Thyroid gland (tissue), 4 donors: ENCODE results near the gene VSIG10. TPM values are rescaled to one million over a fixed set of nuclear protein-coding genes. Genes with fewer than 3 reads are reported as not detected.

Experiments used
- DNase-seq, 2 donors: peaks; one replicate each; pipeline ENCODE4 v3.0.0-alpha.2; 2019
- H3K27ac ChIP-seq, 3 donors: fragments of 200-600 bp; sonication (generic); 1 replicate in 2 of 3; 2 replicates in 1 of 3; pipeline ENCODE4 v1.5.1; 2016 to 2019; ENCODE audit warnings: mild to moderate bottlenecking in 1 of 3, moderate library complexity in 1 of 3
- H3K27me3 ChIP-seq: fragments of 200-600 bp; sonication (generic); one replicate; pipeline ENCODE4 v1.5.1; 2019
- H3K36me3 ChIP-seq, 2 donors: fragments of 200-600 bp; sonication (generic); one replicate each; pipeline ENCODE4 v1.5.1; 2016 to 2019
- H3K4me1 ChIP-seq, 2 donors: fragments of 200-600 bp; sonication (generic); one replicate each; pipeline ENCODE4 v1.5.1; 2017 to 2019
- H3K4me3 ChIP-seq, 3 donors: fragments of 200-600 bp; sonication (generic); replicated peaks in 1 of 3; 1 replicate in 2 of 3; 2 replicates in 1 of 3; pipeline ENCODE4 v1.5.1; 2016; ENCODE audit warnings: mild to moderate bottlenecking in 1 of 3
- H3K9me3 ChIP-seq: fragments of 200-600 bp; sonication (generic); one replicate; pipeline ENCODE4 v1.5.1; 2017
- POLR2A ChIP-seq, 2 donors: fragments of 450-650 bp; IDR thresholded peaks; one replicate each; pipeline ENCODE4 v1.6.1; 2017; ENCODE audit warnings: antibody characterized with exemption in 2 of 2, mild to moderate bottlenecking in 2 of 2, moderate library complexity in 1 of 2
- WGBS, 2 donors: methylation state at CpG; one replicate each; pipeline ENCODE4 v1.1.5; 2017; 5-methylcytosine and 5-hydroxymethylcytosine counted together
- intact Hi-C: fragments of 100-400 bp; cut with DNase I; formaldehyde crosslinking; loops from one replicate; pipeline ENCODE4 v1.15.1; 2023
- total RNA-seq, 4 donors: library from RNA; depleted of rRNA; stranded (reverse); fragments of >200 nt; gene quantifications; one replicate each; pipeline ENCODE4 v1.2.3, GENCODE V29; 2016
- TF ChIP-seq, protein P1 (sequence below), 6 experiments: fragments of 200-600 bp in 3 of 6; fragments of 450-650 bp in 3 of 6; sonication (generic) in 3 of 6; IDR thresholded peaks; one replicate each; pipeline ENCODE4 v1.5.1; 2016 to 2019; ENCODE audit warnings: antibody characterized with exemption in 6 of 6, mild to moderate bottlenecking in 2 of 6, inconsistent platforms in 1 of 6, moderate library complexity in 1 of 6

VSIG10 gene
- total RNA-seq, 4 donors from 2014 or later: 62.0 to 93.7 (median 76.6) TPM

DNA sequence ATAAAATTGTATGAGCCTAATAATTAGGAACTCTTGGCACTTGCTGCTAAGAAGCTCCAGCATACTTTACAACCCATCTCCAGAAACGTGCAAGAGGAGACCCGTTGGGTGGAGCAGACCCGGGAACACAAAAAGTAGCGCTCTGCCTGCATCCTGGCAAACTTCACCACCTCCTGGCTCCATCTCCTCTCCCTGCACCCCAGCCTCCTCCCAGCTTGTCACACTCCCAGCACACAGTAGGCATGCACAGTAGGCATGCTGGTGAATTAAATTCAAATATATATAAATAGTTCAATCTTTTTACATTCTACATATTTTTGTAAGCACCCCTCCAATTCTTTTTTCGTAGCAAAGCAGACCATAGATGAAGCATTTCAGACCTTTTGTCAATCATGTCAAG lies 1.2 kb downstream of the VSIG10 start:
- no peak for DNase-seq
- H3K9me3 ChIP-seq: no peaks in the 10 kb centered on the region
- WGBS, 2 donors: 23 to 29% methylated on average over 5 of the region's 5 CpGs
- H3K4me3 ChIP-seq: peak overlapping the region; percentile 12 to 98 (median 70)
- TF ChIP-seq, protein P1, sequence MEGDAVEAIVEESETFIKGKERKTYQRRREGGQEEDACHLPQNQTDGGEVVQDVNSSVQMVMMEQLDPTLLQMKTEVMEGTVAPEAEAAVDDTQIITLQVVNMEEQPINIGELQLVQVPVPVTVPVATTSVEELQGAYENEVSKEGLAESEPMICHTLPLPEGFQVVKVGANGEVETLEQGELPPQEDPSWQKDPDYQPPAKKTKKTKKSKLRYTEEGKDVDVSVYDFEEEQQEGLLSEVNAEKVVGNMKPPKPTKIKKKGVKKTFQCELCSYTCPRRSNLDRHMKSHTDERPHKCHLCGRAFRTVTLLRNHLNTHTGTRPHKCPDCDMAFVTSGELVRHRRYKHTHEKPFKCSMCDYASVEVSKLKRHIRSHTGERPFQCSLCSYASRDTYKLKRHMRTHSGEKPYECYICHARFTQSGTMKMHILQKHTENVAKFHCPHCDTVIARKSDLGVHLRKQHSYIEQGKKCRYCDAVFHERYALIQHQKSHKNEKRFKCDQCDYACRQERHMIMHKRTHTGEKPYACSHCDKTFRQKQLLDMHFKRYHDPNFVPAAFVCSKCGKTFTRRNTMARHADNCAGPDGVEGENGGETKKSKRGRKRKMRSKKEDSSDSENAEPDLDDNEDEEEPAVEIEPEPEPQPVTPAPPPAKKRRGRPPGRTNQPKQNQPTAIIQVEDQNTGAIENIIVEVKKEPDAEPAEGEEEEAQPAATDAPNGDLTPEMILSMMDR (IDR thresholded peaks at IDR 0.05): no peak
- TF ChIP-seq POLR2A (IDR thresholded peaks at IDR 0.05): no peak
- no peaks in the 10 kb centered on the region for H3K36me3 ChIP-seq
- intact Hi-C loops: loop anchor here (5.0 kb wide), 1 partner anchor 40 kb away; the partner anchor contains the start of gene WSB2
- peaks cover 10 to 15% of the 10 kb centered on the region in 2 donors for H3K4me1 ChIP-seq
- H3K27ac ChIP-seq: peak overlapping the region in 2 of 3 donors; percentile 76 to 96
- no peaks in the 10 kb centered on the region for H3K27me3 ChIP-seq

DNA sequence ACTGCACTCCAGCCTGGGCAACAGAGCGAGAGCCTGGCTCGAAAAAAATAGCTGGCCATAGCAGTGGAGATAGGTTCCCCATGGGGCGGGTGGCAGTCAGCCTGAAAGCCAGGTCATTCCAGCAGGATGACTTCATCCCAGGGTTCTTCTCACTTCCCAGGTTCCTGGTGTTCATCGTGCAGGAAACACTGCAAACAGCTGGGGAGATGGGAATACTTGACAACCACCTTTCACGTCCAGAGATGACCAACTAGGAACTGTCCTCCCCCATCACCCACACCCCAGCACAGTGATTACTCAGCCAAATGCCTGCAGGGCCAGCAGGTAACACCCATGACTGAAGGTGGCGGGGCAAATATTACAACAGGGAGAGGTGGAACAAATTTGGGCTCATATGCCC lies 1.7 kb downstream of the VSIG10 start:
- Histone ChIP-seq H3K9me3 (no peaks in the 10 kb centered on the region), H3K4me3 (no peak overlapping the region), H3K36me3 (no peaks in the 10 kb centered on the region), H3K4me1 (peaks cover 8 to 11% of the 10 kb centered on the region in 2 donors), H3K27me3 (no peaks in the 10 kb centered on the region), H3K27ac (no peak overlapping the region)
- DNase-seq: peak in 1 of 2 donors; percentile 11
- TF ChIP-seq POLR2A (IDR thresholded peaks at IDR 0.05): no peak
- TF ChIP-seq, protein P1 (IDR thresholded peaks at IDR 0.05): no peak
- intact Hi-C loops: loop anchor here (5.0 kb wide), 1 partner anchor 40 kb away; the partner anchor contains the start of gene WSB2
- WGBS, 2 donors: 83 to 92% methylated on average over 6 of the region's 6 CpGs

DNA sequence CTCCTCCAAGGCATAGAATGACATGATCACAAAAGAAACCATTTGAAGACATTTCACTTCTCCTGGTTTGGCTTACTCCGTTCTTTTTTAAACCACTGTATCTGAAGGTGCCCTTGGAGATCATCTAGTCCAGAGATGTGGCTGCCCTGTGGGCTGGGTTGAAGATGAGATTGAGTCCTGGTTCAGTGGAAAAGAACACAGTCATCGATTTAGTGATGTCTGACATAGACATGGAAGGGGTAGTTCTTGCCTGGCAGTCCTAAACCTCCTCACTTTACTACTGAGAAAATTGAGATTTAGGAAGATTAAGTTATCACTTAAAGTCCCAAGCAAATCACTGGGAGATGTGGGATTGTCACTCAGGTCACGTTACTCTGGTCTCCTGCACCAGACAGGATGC lies 2.8 kb downstream of the VSIG10 start:
- TF ChIP-seq POLR2A (IDR thresholded peaks at IDR 0.05): no peak
- TF ChIP-seq, protein P1 (IDR thresholded peaks at IDR 0.05): no peak
- no peak overlapping the region for H3K4me3 ChIP-seq
- DNase-seq: no peak
- peaks cover 8 to 11% of the 10 kb centered on the region in 2 donors for H3K4me1 ChIP-seq
- 91 to 94% methylated on average over 3 of the region's 3 CpGs for WGBS, 2 donors
- no peaks in the 10 kb centered on the region for H3K9me3 ChIP-seq
- H3K27me3 ChIP-seq: no peaks in the 10 kb centered on the region
- H3K36me3 ChIP-seq: no peaks in the 10 kb centered on the region
- no peak overlapping the region for H3K27ac ChIP-seq
- intact Hi-C loops: loop anchor here (5.0 kb wide), 1 partner anchor 39 kb away; the partner anchor contains the start of gene WSB2

DNA sequence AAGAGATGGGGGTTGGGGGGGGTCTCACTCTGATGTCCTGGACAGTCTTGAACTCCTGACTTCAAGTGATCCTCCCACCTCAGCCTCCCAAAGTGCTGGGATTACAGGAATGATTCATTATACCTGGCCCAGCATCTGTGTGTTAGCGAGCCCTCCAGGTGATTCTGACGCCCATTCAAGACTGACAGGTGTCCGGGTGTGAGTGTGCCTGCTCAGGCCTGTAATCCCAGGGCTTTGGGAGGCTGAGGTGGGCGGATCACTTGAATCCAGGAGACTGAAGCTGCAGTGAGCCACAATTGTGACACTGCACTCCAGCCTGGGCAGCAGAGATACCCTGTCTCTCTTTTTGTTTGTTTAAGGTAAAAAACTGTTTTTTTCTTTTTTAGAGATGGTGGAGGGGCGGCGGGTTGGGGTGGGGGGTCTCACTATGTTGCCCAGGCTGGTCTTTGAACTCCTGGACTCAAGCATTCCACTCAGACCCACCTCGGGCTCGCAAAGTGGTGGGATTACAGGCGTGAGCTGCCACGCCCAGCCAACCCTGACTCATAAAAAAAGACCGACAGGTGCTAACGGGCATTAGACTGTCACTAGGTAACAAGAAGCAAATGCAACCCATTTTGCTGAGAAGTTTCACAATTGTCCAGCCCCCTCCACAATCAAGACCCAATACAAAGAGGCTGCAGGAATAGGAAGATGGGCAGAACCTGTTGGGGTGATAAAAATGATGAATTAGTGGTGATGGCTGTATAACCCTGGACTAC lies 4.7 kb downstream of the VSIG10 start:
- peaks cover 0 to 7% of the 10 kb centered on the region in 2 donors for H3K36me3 ChIP-seq
- no peak overlapping the region for H3K4me3 ChIP-seq
- no peaks in the 10 kb centered on the region for H3K9me3 ChIP-seq
- H3K4me1 ChIP-seq: peaks cover 0 to 5% of the 10 kb centered on the region in 2 donors
- WGBS, 2 donors: 91 to 92% methylated on average over 12 of the region's 12 CpGs
- no peak for TF ChIP-seq POLR2A (IDR thresholded peaks at IDR 0.05)
- TF ChIP-seq, protein P1 (IDR thresholded peaks at IDR 0.05): no peak
- intact Hi-C loops: no loop called here
- DNase-seq: no peak
- no peaks in the 10 kb centered on the region for H3K27me3 ChIP-seq
- no peak overlapping the region for H3K27ac ChIP-seq

DNA sequence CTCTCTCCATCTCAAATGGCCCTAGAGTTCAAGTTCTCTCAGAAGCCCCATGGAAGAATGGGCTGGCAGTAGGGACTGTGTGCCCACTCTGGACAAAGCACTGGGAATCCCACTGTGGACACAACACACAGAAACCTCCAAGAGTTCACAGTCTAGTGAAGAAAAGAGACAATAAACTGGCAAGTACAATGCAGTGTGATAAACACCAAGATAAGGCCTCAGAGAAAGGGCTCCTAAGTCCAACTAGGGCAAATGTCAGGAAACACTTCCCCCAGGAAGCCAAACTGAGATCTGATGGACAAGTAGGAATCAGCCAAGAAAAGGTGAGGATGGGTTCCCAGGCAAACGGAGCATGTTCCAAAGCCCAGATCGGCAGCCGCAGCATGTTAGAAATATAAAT lies 5.4 kb downstream of the VSIG10 start:
- Histone ChIP-seq H3K4me1 (peaks cover 0 to 5% of the 10 kb centered on the region in 2 donors), H3K36me3 (peaks cover 0 to 7% of the 10 kb centered on the region in 2 donors), H3K27me3 (no peaks in the 10 kb centered on the region), H3K9me3 (no peaks in the 10 kb centered on the region), H3K27ac (no peak overlapping the region), H3K4me3 (no peak overlapping the region)
- intact Hi-C loops: no loop called here
- 85 to 97% methylated on average over 3 of the region's 3 CpGs for WGBS, 2 donors
- TF ChIP-seq, protein P1 (IDR thresholded peaks at IDR 0.05): no peak
- no peak for TF ChIP-seq POLR2A (IDR thresholded peaks at IDR 0.05)
- no peak for DNase-seq
